Peyer's patch (tissue), 4 donors: ENCODE results near the gene KMT5B.

Experiments
- CTCF ChIP-seq, 6 experiments: fragments of 450-650 bp in 4 of 6; fragments of 200-600 bp in 2 of 6; sonication (generic) in 1 of 6; IDR thresholded peaks; one replicate each; pipeline ENCODE4 v1.5.1; 2017 to 2019; ENCODE audit warnings: antibody characterized with exemption in 6 of 6, mild to moderate bottlenecking in 3 of 6, moderate library complexity in 1 of 6
- POLR2A ChIP-seq, 2 donors: fragments of 450-650 bp; IDR thresholded peaks; one replicate each; pipeline ENCODE4 v1.5.1; 2017; ENCODE audit warnings: antibody characterized with exemption in 2 of 2, mild to moderate bottlenecking in 2 of 2, moderate library complexity in 2 of 2

GRCh38 chr11:68262544-68262827 is 49.4 kb upstream of the KMT5B start:
- no peak for TF ChIP-seq CTCF (IDR thresholded peaks at IDR 0.05)
- TF ChIP-seq POLR2A (IDR thresholded peaks at IDR 0.05), result no peak
